ENCODE measurements around the gene LPP. TPM values are rescaled to one million over a fixed set of nuclear protein-coding genes. Genes with fewer than 3 reads are reported as not detected.
A peak's percentile ranks its signal among the peaks of the same experiment; 100 is the strongest.

The LPP gene
- total and polyA plus RNA-seq, 5 donors = 14.5 to 205 (median 159) TPM

- DNase-seq = no peak
- H3K4me1 ChIP-seq (ENCODE audit: control insufficient read depth, insufficient read depth, low read length) = peaks cover 8% of the 10 kb centered on the region
- no peak overlapping the region for H3K4me3 ChIP-seq (ENCODE audit: low read length)
- no peak for ATAC-seq
- 73% methylated on average over 2 of the region's 2 CpGs for WGBS
- H3K27me3 ChIP-seq (ENCODE audit: control insufficient read depth, insufficient read depth) = no peaks in the 10 kb centered on the region
- H3K9me3 ChIP-seq (ENCODE audit: control insufficient read depth, low read length) = no peaks in the 10 kb centered on the region
- no peak overlapping the region for H3K27ac ChIP-seq (ENCODE audit: low read length)
- intact Hi-C loops (cut with DNase I) = no loop called here
Measured at GRCh38 chr3:188684276-188684675, 530.3 kb downstream of the LPP start.

DNA sequence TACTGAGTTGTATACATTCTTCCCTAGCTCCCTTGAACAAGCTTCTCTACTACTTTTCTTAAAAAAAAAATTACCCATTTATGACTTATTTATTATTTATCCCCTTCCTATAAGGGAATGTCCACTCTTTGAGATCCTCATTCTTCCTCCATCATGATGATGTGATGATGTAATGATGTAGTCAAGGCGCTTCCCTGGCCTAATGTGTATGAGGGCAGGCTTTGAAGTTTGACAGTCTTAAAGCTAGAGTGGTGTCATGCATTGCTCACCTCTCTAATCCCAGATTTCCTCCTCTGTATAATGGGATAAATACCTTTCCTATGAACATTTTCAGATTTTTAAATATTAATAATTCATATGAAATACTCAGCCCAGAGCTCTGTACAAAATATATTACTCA, 531.8 kb downstream of the LPP start:
- 100% methylated on average over 1 of the region's 1 CpG for WGBS
- peaks cover 8% of the 10 kb centered on the region for H3K4me1 ChIP-seq (ENCODE audit: control insufficient read depth, insufficient read depth, low read length)
- intact Hi-C loops (cut with DNase I) = no loop called here

DNA sequence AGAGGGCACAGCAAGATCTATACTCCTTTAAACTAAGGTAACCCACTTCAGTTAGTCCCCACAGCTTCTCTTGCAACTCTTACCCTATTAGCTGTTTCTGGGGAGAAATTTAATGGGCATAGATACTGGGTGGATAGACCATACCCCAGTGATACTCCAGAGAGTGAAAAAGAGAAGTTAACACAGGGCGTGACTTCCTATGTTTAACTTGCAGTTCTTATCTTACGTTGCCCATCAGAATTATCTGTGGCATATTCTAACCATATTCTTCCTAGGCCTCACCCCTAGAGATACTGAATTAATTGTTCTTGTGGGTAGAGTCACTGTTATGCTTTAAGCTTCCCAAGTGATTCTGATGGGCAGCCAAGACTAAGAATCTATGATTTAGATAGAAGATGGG, 532.4 kb downstream of the LPP start:
- H3K27ac ChIP-seq (ENCODE audit: low read length) = no peak overlapping the region
- no peak for ATAC-seq
- H3K4me1 ChIP-seq (ENCODE audit: control insufficient read depth, insufficient read depth, low read length) = peaks cover 8% of the 10 kb centered on the region
- no peaks in the 10 kb centered on the region for H3K27me3 ChIP-seq (ENCODE audit: control insufficient read depth, insufficient read depth)
- 69% methylated on average over 2 of the region's 2 CpGs for WGBS
- intact Hi-C loops (cut with DNase I) = no loop called here
- DNase-seq = no peak
- no peaks in the 10 kb centered on the region for H3K9me3 ChIP-seq (ENCODE audit: control insufficient read depth, low read length)
- H3K4me3 ChIP-seq (ENCODE audit: low read length) = no peak overlapping the region

More for the DNA sequence above, 531.8 kb downstream of the LPP start:
- DNase-seq (no peak), ATAC-seq (no peak)
- Histone ChIP-seq H3K27me3 (ENCODE audit: control insufficient read depth, insufficient read depth) (no peaks in the 10 kb centered on the region), H3K27ac (ENCODE audit: low read length) (no peak overlapping the region), H3K9me3 (ENCODE audit: control insufficient read depth, low read length) (no peaks in the 10 kb centered on the region), H3K4me3 (ENCODE audit: low read length) (no peak overlapping the region)

GRCh38 chr3:188687389-188687788, 533.4 kb downstream of the LPP start:
- Histone ChIP-seq H3K27ac (ENCODE audit: low read length) (no peak overlapping the region), H3K4me1 (ENCODE audit: control insufficient read depth, insufficient read depth, low read length) (peaks cover 8% of the 10 kb centered on the region), H3K27me3 (ENCODE audit: control insufficient read depth, insufficient read depth) (no peaks in the 10 kb centered on the region), H3K9me3 (ENCODE audit: control insufficient read depth, low read length) (no peaks in the 10 kb centered on the region), H3K4me3 (ENCODE audit: low read length) (no peak overlapping the region)
- 91% methylated on average over 3 of the region's 3 CpGs for WGBS
- ATAC-seq (no peak), DNase-seq (no peak)
- intact Hi-C loops (cut with DNase I) = no loop called here

DNA sequence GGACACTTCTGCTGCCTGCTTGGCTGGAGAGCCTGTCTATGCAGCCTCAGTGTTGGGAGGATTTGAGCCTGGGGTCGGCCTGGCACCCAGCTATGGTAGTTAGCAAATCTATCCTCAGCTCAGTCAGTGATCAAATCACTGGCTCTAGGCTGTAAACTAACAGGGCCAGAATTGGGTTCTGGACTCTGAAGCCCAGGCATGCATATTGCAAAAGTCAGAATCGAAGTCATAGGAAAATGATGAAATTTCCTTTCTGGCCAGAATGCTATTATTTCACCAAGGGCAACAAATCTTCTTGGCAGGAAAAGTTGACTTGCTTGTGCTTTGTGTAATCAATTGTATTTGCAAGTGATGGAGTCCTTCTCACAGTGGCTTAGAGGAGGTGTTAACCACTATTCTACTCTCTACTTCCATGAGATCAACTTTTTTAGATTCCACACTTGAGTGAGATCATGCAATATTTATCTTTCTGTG, 535.2 kb downstream of the LPP start:
- peak; percentile 82 to 83 for ATAC-seq
- no peaks in the 10 kb centered on the region for H3K27me3 ChIP-seq (ENCODE audit: control insufficient read depth, insufficient read depth)
- intact Hi-C loops (cut with DNase I) = no loop called here
- no peaks in the 10 kb centered on the region for H3K9me3 ChIP-seq (ENCODE audit: control insufficient read depth, low read length)
- H3K27ac ChIP-seq (ENCODE audit: low read length) = peak overlapping the region; percentile 25
- peaks cover 6% of the 10 kb centered on the region for H3K4me1 ChIP-seq (ENCODE audit: control insufficient read depth, insufficient read depth, low read length)
- peak; percentile 27 to 67 (median 46) for DNase-seq
- WGBS = 47% methylated on average over 2 of the region's 2 CpGs
- no peak overlapping the region for H3K4me3 ChIP-seq (ENCODE audit: low read length)

GRCh38 chr3:188690064-188690463, 536.1 kb downstream of the LPP start:
- Histone ChIP-seq H3K9me3 (ENCODE audit: control insufficient read depth, low read length) (no peaks in the 10 kb centered on the region), H3K27ac (ENCODE audit: low read length) (no peak overlapping the region), H3K4me3 (ENCODE audit: low read length) (no peak overlapping the region), H3K4me1 (ENCODE audit: control insufficient read depth, insufficient read depth, low read length) (peaks cover 4% of the 10 kb centered on the region), H3K27me3 (ENCODE audit: control insufficient read depth, insufficient read depth) (no peaks in the 10 kb centered on the region)
- WGBS = 84% methylated on average over 5 of the region's 5 CpGs
- ATAC-seq (no peak), DNase-seq (no peak)
- intact Hi-C loops (cut with DNase I) = no loop called here

DNA sequence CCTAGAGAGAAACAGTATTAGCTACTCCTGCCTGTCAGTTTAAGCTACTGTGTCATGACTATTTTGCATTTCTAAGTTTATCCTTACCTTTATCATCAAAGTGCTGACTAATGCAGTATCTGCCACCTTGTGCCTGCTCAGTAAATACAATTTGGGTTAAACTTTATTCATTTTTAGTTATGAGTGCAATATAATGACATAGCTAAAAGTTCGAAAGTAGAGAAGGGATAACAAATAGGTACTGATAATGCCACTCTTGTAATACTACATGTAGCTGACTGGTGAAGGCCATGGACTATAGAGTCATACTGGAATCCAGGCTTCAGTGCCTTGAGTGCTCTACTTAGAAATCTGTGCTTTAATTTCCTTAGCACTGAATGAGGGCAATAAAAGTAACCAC, 537.0 kb downstream of the LPP start:
- no peak for ATAC-seq
- WGBS = 91% methylated on average over 1 of the region's 1 CpG
- Histone ChIP-seq H3K27me3 (ENCODE audit: control insufficient read depth, insufficient read depth) (no peaks in the 10 kb centered on the region), H3K4me1 (ENCODE audit: control insufficient read depth, insufficient read depth, low read length) (peaks cover 4% of the 10 kb centered on the region), H3K27ac (ENCODE audit: low read length) (no peak overlapping the region), H3K4me3 (ENCODE audit: low read length) (no peak overlapping the region), H3K9me3 (ENCODE audit: control insufficient read depth, low read length) (no peaks in the 10 kb centered on the region)
- intact Hi-C loops (cut with DNase I) = no loop called here
- DNase-seq = no peak

- Histone ChIP-seq H3K4me1 (ENCODE audit: control insufficient read depth, insufficient read depth, low read length) (peaks cover 4% of the 10 kb centered on the region), H3K27me3 (ENCODE audit: control insufficient read depth, insufficient read depth) (no peaks in the 10 kb centered on the region), H3K27ac (ENCODE audit: low read length) (no peak overlapping the region), H3K9me3 (ENCODE audit: control insufficient read depth, low read length) (no peaks in the 10 kb centered on the region), H3K4me3 (ENCODE audit: low read length) (no peak overlapping the region)
- intact Hi-C loops (cut with DNase I) = no loop called here
- WGBS = 56% methylated on average over 1 of the region's 1 CpG
- ATAC-seq = no peak
- DNase-seq = no peak
Measured at GRCh38 chr3:188691665-188692064, 537.7 kb downstream of the LPP start.

DNA sequence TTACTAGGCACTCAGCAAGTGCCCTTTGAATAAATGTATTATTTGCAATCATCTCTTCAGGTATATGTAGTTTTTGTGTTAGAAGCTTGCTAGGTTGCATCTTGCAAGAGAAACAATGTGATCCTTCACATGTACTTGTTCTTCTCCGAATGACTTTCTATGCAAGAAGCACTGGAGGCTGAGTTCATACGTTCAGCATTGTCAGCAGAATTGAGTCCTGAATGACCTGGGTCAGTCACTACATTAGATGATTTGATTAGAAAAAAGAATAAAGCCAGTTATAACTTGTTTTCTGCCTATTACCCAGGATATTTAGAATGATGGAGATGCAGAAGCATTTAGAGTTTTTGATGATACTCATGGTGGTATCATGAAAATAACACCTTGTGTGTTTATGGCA, 538.7 kb downstream of the LPP start:
- Histone ChIP-seq H3K27ac (ENCODE audit: low read length) (no peak overlapping the region), H3K4me1 (ENCODE audit: control insufficient read depth, insufficient read depth, low read length) (peaks cover 2% of the 10 kb centered on the region), H3K4me3 (ENCODE audit: low read length) (no peak overlapping the region), H3K9me3 (ENCODE audit: control insufficient read depth, low read length) (no peaks in the 10 kb centered on the region), H3K27me3 (ENCODE audit: control insufficient read depth, insufficient read depth) (no peaks in the 10 kb centered on the region)
- 92% methylated on average over 2 of the region's 2 CpGs for WGBS
- intact Hi-C loops (cut with DNase I) = no loop called here
- no peak for DNase-seq
- ATAC-seq = no peak

- WGBS = 62% methylated on average over 7 of the region's 7 CpGs
- Histone ChIP-seq H3K4me1 (ENCODE audit: control insufficient read depth, insufficient read depth, low read length) (peaks cover 2% of the 10 kb centered on the region), H3K9me3 (ENCODE audit: control insufficient read depth, low read length) (no peaks in the 10 kb centered on the region), H3K27me3 (ENCODE audit: control insufficient read depth, insufficient read depth) (no peaks in the 10 kb centered on the region), H3K4me3 (ENCODE audit: low read length) (no peak overlapping the region), H3K27ac (ENCODE audit: low read length) (no peak overlapping the region)
- DNase-seq = no peak
- intact Hi-C loops (cut with DNase I) = no loop called here
- ATAC-seq = no peak
Measured at GRCh38 chr3:188693435-188693834, 539.5 kb downstream of the LPP start.

GRCh38 chr3:188695241-188695640, 541.3 kb downstream of the LPP start:
- no peak overlapping the region for H3K4me3 ChIP-seq (ENCODE audit: low read length)
- WGBS = 93% methylated on average over 5 of the region's 5 CpGs
- H3K9me3 ChIP-seq (ENCODE audit: control insufficient read depth, low read length) = no peaks in the 10 kb centered on the region
- H3K27me3 ChIP-seq (ENCODE audit: control insufficient read depth, insufficient read depth) = no peaks in the 10 kb centered on the region
- DNase-seq = no peak
- intact Hi-C loops (cut with DNase I) = no loop called here
- no peak for ATAC-seq
- peaks cover 4% of the 10 kb centered on the region for H3K4me1 ChIP-seq (ENCODE audit: control insufficient read depth, insufficient read depth, low read length)
- H3K27ac ChIP-seq (ENCODE audit: low read length) = no peak overlapping the region

- Histone ChIP-seq H3K27ac (ENCODE audit: low read length) (no peak overlapping the region), H3K9me3 (ENCODE audit: control insufficient read depth, low read length) (no peaks in the 10 kb centered on the region), H3K4me1 (ENCODE audit: control insufficient read depth, insufficient read depth, low read length) (peaks cover 6% of the 10 kb centered on the region), H3K27me3 (ENCODE audit: control insufficient read depth, insufficient read depth) (no peaks in the 10 kb centered on the region), H3K4me3 (ENCODE audit: low read length) (no peak overlapping the region)
- WGBS = 86% methylated on average over 7 of the region's 7 CpGs
- intact Hi-C loops (cut with DNase I) = no loop called here
- ATAC-seq (no peak), DNase-seq (no peak)
Measured at GRCh38 chr3:188697127-188697526, 543.2 kb downstream of the LPP start.
